CD4-positive, alpha-beta T cell (primary cell): ENCODE data around the gene MYPOP. TPM values are rescaled to one million over a fixed set of nuclear protein-coding genes. Genes with fewer than 3 reads are reported as not detected.
"Not testable (repeated sequence)": the region's sequence is repeated elsewhere in the genome, so short reads cannot be mapped to it uniquely, and the experiment has no call there.

Experiments used
- ATAC-seq: fragments of 200-7000 bp; cut with Tn5 transposase; one replicate; pipeline ENCODE4 v1.10.0; 2022; ENCODE audit warnings: mild to moderate bottlenecking; ENCODE audit not compliant: poor library complexity
- CTCF ChIA-PET: fragments of 350-600 bp; sonication (Branson Sonifier 250); formaldehyde crosslinking; loops from one replicate; lab custom pipeline; 2021; ENCODE audit warnings: antibody characterized with exemption, inconsistent platforms; lab: Charles Lee
- POLR2A ChIA-PET: fragments of 350-600 bp; sonication (Branson Sonifier 250); formaldehyde crosslinking; loops from one replicate; lab custom pipeline; 2021; ENCODE audit warnings: antibody characterized with exemption, inconsistent platforms; lab: Charles Lee
- DNase-seq, 14 experiments: peaks; one replicate each; pipeline ENCODE4 v3.0.0-alpha.2; 2013 to 2020; ENCODE audit warnings: mixed read lengths in 2 of 14
- H3K27ac ChIP-seq, 2 donors: one replicate each; pipeline versions ENCODE4 v1.5.1 to v1.7.0; 2013; ENCODE audit warnings: low read length in 2 of 2, low read depth in 1 of 2, mild to moderate bottlenecking in 1 of 2
- H3K27me3 ChIP-seq, 2 experiments: 1 replicate in 1 of 2; 2 replicates in 1 of 2; pipeline versions ENCODE4 v1.6.1 to v1.7.0; 2013; ENCODE audit warnings: low read length in 2 of 2, control low read depth in 1 of 2, mild to moderate bottlenecking in 1 of 2, moderate library complexity in 1 of 2; ENCODE audit not compliant: insufficient read depth in 2 of 2, control insufficient read depth in 1 of 2
- H3K36me3 ChIP-seq: one replicate; pipeline ENCODE4 v1.6.1; 2013; ENCODE audit warnings: low read length, control low read depth; ENCODE audit not compliant: insufficient read depth
- H3K4me1 ChIP-seq: one replicate; pipeline ENCODE4 v1.6.1; 2013; ENCODE audit warnings: low read length, control low read depth; ENCODE audit not compliant: insufficient read depth
- H3K4me3 ChIP-seq: one replicate; pipeline ENCODE4 v1.5.1; 2013; ENCODE audit warnings: mild to moderate bottlenecking, low read length, moderate library complexity
- H3K9me3 ChIP-seq, 2 experiments: 1 replicate in 1 of 2; 2 replicates in 1 of 2; pipeline versions ENCODE4 v1.6.1 to v1.7.0; 2013; ENCODE audit warnings: low read length in 2 of 2, mild to moderate bottlenecking in 2 of 2, control low read depth in 1 of 2, moderate library complexity in 1 of 2; ENCODE audit not compliant: control insufficient read depth in 1 of 2, insufficient read depth in 1 of 2
- H3K27ac Mint-ChIP-seq: one replicate; pipeline ENCODE4 v1.8.0; 2020; ENCODE audit warnings: mixed read lengths
- H3K27me3 Mint-ChIP-seq: one replicate; pipeline ENCODE4 v1.8.0; 2021; ENCODE audit warnings: mixed read lengths
- H3K36me3 Mint-ChIP-seq: one replicate; pipeline ENCODE4 v1.8.0; 2021; ENCODE audit warnings: low read depth, mixed read lengths
- H3K4me1 Mint-ChIP-seq: one replicate; pipeline ENCODE4 v1.8.0; 2021; ENCODE audit warnings: low read depth, mixed read lengths
- H3K4me3 Mint-ChIP-seq: one replicate; pipeline ENCODE4 v1.8.0; 2020; ENCODE audit warnings: mild to moderate bottlenecking, mixed read lengths
- H3K9me3 Mint-ChIP-seq: one replicate; pipeline ENCODE4 v1.8.0; 2020; ENCODE audit warnings: mixed read lengths
- CTCF ChIP-seq: fragments of 200-600 bp; IDR thresholded peaks from one replicate; pipeline ENCODE4 v1.8.0; 2022; ENCODE audit warnings: antibody characterized with exemption, mild to moderate bottlenecking
- intact Hi-C, 2 experiments: fragments of 100-400 bp; cut with DNase I in 1 of 2; cut with micrococcal nuclease in 1 of 2; formaldehyde crosslinking; loops; one replicate each; pipeline versions ENCODE4 v1.15.1 to v1.9.0; 2023 to 2025; cut with DNase I, micrococcal nuclease
- total RNA-seq, 174 experiments: library from RNA in 2 of 174; stranded (reverse) in 2 of 174; gene quantifications; one replicate each; pipeline ENCODE4 v1.2.3 and lab custom pipeline; 2021 to 2026

The MYPOP gene
- total RNA-seq, 2 experiments from 2014 or later = 4.1 to 4.7 TPM

GRCh38 chr19:45899253-45899652 lies 3.2 kb downstream of the MYPOP start:
- Mint-ChIP-seq H3K36me3 (peaks cover 50% of the 10 kb centered on the region), H3K27ac (no peak overlapping the region), H3K27me3 (no peaks in the 10 kb centered on the region), H3K4me3 (no peak overlapping the region), H3K4me1 (peaks cover 28% of the 10 kb centered on the region), H3K9me3 (no peaks in the 10 kb centered on the region)
- Histone ChIP-seq H3K4me3 (no peak overlapping the region), H3K36me3 (peaks cover 19% of the 10 kb centered on the region), H3K27me3 (no peaks in the 10 kb centered on the region), H3K9me3 (no peaks in the 10 kb centered on the region), H3K27ac (no peak overlapping the region), H3K4me1 (peaks cover 26% of the 10 kb centered on the region)
- no peak for TF ChIP-seq CTCF
- ATAC-seq (no peak), DNase-seq (no peak)
- intact Hi-C loops = no loop called here
- POLR2A ChIA-PET = no interaction called here
- CTCF ChIA-PET = no interaction called here

GRCh38 chr19:45897261-45897812 lies 5.1 kb downstream of the MYPOP start:
- CTCF ChIA-PET = no interaction called here

GRCh38 chr19:45895983-45896599 lies 6.3 kb downstream of the MYPOP start:
- H3K27me3 Mint-ChIP-seq, H3K4me3 Mint-ChIP-seq, DNase-seq, intact Hi-C loops, H3K9me3 Mint-ChIP-seq, POLR2A ChIA-PET, H3K4me3 ChIP-seq, H3K4me1 ChIP-seq, H3K27ac Mint-ChIP-seq, H3K9me3 ChIP-seq, H3K27ac ChIP-seq, H3K27me3 ChIP-seq, ATAC-seq, CTCF ChIA-PET: not testable (repeated sequence)
- H3K36me3 ChIP-seq = peaks cover 19% of the 10 kb centered on the region
- Mint-ChIP-seq H3K36me3 (peaks cover 39% of the 10 kb centered on the region), H3K4me1 (peaks cover 13% of the 10 kb centered on the region)

More at GRCh38 chr19:45897261-45897812, 5.1 kb downstream of the MYPOP start:
- H3K9me3 Mint-ChIP-seq = no peaks in the 10 kb centered on the region
- POLR2A ChIA-PET = no interaction called here
- no peaks in the 10 kb centered on the region for H3K27me3 ChIP-seq
- no peak for DNase-seq
- H3K36me3 Mint-ChIP-seq = peaks cover 45% of the 10 kb centered on the region
- ATAC-seq = no peak
- intact Hi-C loops = no loop called here
- no peak for TF ChIP-seq CTCF
- no peak overlapping the region for H3K4me3 ChIP-seq
- H3K4me1 ChIP-seq = peaks cover 17% of the 10 kb centered on the region
- no peaks in the 10 kb centered on the region for H3K27me3 Mint-ChIP-seq
- no peaks in the 10 kb centered on the region for H3K9me3 ChIP-seq
- H3K4me1 Mint-ChIP-seq = peaks cover 18% of the 10 kb centered on the region
- no peak overlapping the region for H3K4me3 Mint-ChIP-seq
- no peak overlapping the region for H3K27ac Mint-ChIP-seq
- H3K36me3 ChIP-seq = peaks cover 19% of the 10 kb centered on the region
- H3K27ac ChIP-seq = no peak overlapping the region
